CD4-positive, CD25-positive, alpha-beta regulatory T cell (primary cell): ENCODE results near the gene RCOR3. TPM values are rescaled to one million over a fixed set of nuclear protein-coding genes. Genes with fewer than 3 reads are reported as not detected.

Source experiments
- ATAC-seq, 2 donors: fragments of 150-1000 bp; cut with Tn5 transposase; one replicate each; pipeline ENCODE4 v1.10.0; 2021; ENCODE audit warnings: low read depth in 2 of 2, moderate number of reproducible peaks in 2 of 2, moderate library complexity in 1 of 2
- DNase-seq, 3 donors: peaks; one replicate each; pipeline versions ENCODE4 v3.0.0 to v3.0.0-alpha.2; 2012 to 2022; ENCODE audit warnings: mixed read lengths in 1 of 3
- H3K27ac ChIP-seq: one replicate; pipeline ENCODE4 v1.7.0; 2013; ENCODE audit warnings: mild to moderate bottlenecking, low read length; ENCODE audit not compliant: insufficient read depth, poor library complexity, severe bottlenecking
- H3K27me3 ChIP-seq: one replicate; pipeline ENCODE4 v1.7.0; 2013; ENCODE audit warnings: low read length; ENCODE audit not compliant: control insufficient read depth, insufficient read depth
- H3K36me3 ChIP-seq: one replicate; pipeline ENCODE4 v1.7.0; 2013; ENCODE audit warnings: mild to moderate bottlenecking, low read length, moderate library complexity; ENCODE audit not compliant: control insufficient read depth, insufficient read depth
- H3K4me1 ChIP-seq: 2 replicates; pipeline ENCODE4 v1.7.0; 2013; ENCODE audit warnings: mild to moderate bottlenecking, low read length; ENCODE audit not compliant: insufficient read depth, control insufficient read depth, poor library complexity, severe bottlenecking
- H3K4me3 ChIP-seq: one replicate; pipeline ENCODE4 v1.7.0; 2013; ENCODE audit warnings: low read depth, mild to moderate bottlenecking, low read length, moderate library complexity
- H3K9me3 ChIP-seq, 2 experiments: 1 replicate in 1 of 2; 2 replicates in 1 of 2; pipeline ENCODE4 v1.7.0; 2013; ENCODE audit warnings: low read length in 2 of 2, mild to moderate bottlenecking in 1 of 2, moderate library complexity in 1 of 2; ENCODE audit not compliant: control insufficient read depth in 2 of 2
- H3K27ac Mint-ChIP-seq, 3 donors: one replicate each; pipeline ENCODE4 v1.8.0; 2020 to 2022; ENCODE audit warnings: mild to moderate bottlenecking in 3 of 3, mixed read lengths in 3 of 3, moderate library complexity in 2 of 3
- H3K27me3 Mint-ChIP-seq: one replicate; pipeline ENCODE4 v1.8.0; 2022; ENCODE audit warnings: mild to moderate bottlenecking, mixed read lengths
- H3K36me3 Mint-ChIP-seq: one replicate; pipeline ENCODE4 v1.8.0; 2020; ENCODE audit warnings: mixed read lengths
- H3K4me1 Mint-ChIP-seq, 4 donors: one replicate each; pipeline ENCODE4 v1.8.0; 2020 to 2022; ENCODE audit warnings: mixed read lengths in 4 of 4, mild to moderate bottlenecking in 1 of 4
- H3K4me3 Mint-ChIP-seq, 4 donors: one replicate each; pipeline ENCODE4 v1.8.0; 2020 to 2022; ENCODE audit warnings: mild to moderate bottlenecking in 4 of 4, mixed read lengths in 4 of 4, moderate library complexity in 3 of 4
- H3K9me3 Mint-ChIP-seq, 7 donors: one replicate each; pipeline ENCODE4 v1.8.0; 2020 to 2022; ENCODE audit warnings: mixed read lengths in 7 of 7, mild to moderate bottlenecking in 3 of 7, moderate library complexity in 2 of 7
- polyA plus RNA-seq, 4 donors: library from polyadenylated mRNA; unstranded; fragments of 300-500 nt; fragmentation: Illumina TruSeq; gene quantifications; one replicate each; pipeline ENCODE4 v1.2.3, GENCODE V29; 2021
- total RNA-seq: library from RNA; stranded (reverse); gene quantifications from one replicate; pipeline ENCODE4 v1.2.3, GENCODE V29; 2022

Gene RCOR3
- total and polyA plus RNA-seq, 5 donors from 2014 or later = 22.7 to 73.9 (median 26.8) TPM

GRCh38 chr1:211352985-211353515, 93.9 kb downstream of the RCOR3 start:
- Histone ChIP-seq H3K4me3 (peak overlapping the region; percentile 76), H3K4me1 (peaks cover 35% of the 10 kb centered on the region), H3K27ac (peak overlapping the region; percentile 56), H3K9me3 (no peaks in the 10 kb centered on the region), H3K27me3 (no peaks in the 10 kb centered on the region), H3K36me3 (peaks cover 33% of the 10 kb centered on the region)
- H3K4me3 Mint-ChIP-seq = peak overlapping the region; percentile 75 to 90 (median 88)
- DNase-seq (peak; percentile 29 to 84 (median 59)), ATAC-seq (peak; percentile 87 to 89)
- peaks cover 0 to 2% (median 0%) of the 10 kb centered on the region in 7 donors for H3K9me3 Mint-ChIP-seq
- peaks cover 30% of the 10 kb centered on the region for H3K36me3 Mint-ChIP-seq
- H3K27me3 Mint-ChIP-seq = no peaks in the 10 kb centered on the region
- peak overlapping the region; percentile 92 to 95 (median 95) for H3K27ac Mint-ChIP-seq
- peaks cover 46 to 78% (median 62%) of the 10 kb centered on the region in 4 donors for H3K4me1 Mint-ChIP-seq

GRCh38 chr1:211353562-211354212, 94.5 kb downstream of the RCOR3 start:
- peak in 1 of 3 donors; percentile 27 for DNase-seq

GRCh38 chr1:211355873-211356272, 96.7 kb downstream of the RCOR3 start:
- H3K27ac ChIP-seq = no peak overlapping the region
- no peaks in the 10 kb centered on the region for H3K9me3 ChIP-seq
- peaks cover 41% of the 10 kb centered on the region for H3K36me3 Mint-ChIP-seq
- no peaks in the 10 kb centered on the region for H3K27me3 ChIP-seq
- ATAC-seq (no peak), DNase-seq (no peak)
- H3K27me3 Mint-ChIP-seq = no peaks in the 10 kb centered on the region
- peaks cover 35% of the 10 kb centered on the region for H3K4me1 ChIP-seq
- peak overlapping the region in 1 of 4 donors; percentile 49 for H3K4me3 Mint-ChIP-seq
- peaks cover 59% of the 10 kb centered on the region for H3K36me3 ChIP-seq
- H3K9me3 Mint-ChIP-seq = peaks cover 0 to 2% (median 0%) of the 10 kb centered on the region in 7 donors
- H3K4me3 ChIP-seq = no peak overlapping the region
- H3K27ac Mint-ChIP-seq = peak overlapping the region in 1 of 3 donors; percentile 28
- H3K4me1 Mint-ChIP-seq = peaks cover 33 to 65% (median 46%) of the 10 kb centered on the region in 4 donors

More at GRCh38 chr1:211353562-211354212, 94.5 kb downstream of the RCOR3 start:
- H3K36me3 Mint-ChIP-seq = peaks cover 30% of the 10 kb centered on the region
- H3K27me3 Mint-ChIP-seq = no peaks in the 10 kb centered on the region
- peak; percentile 25 to 26 for ATAC-seq
- H3K4me1 Mint-ChIP-seq = peaks cover 42 to 73% (median 57%) of the 10 kb centered on the region in 4 donors
- Histone ChIP-seq H3K27me3 (no peaks in the 10 kb centered on the region), H3K27ac (peak overlapping the region; percentile 56), H3K36me3 (peaks cover 38% of the 10 kb centered on the region), H3K4me3 (peak overlapping the region; percentile 76), H3K4me1 (peaks cover 35% of the 10 kb centered on the region), H3K9me3 (no peaks in the 10 kb centered on the region)
- H3K27ac Mint-ChIP-seq = peak overlapping the region; percentile 92 to 95 (median 95)
- H3K9me3 Mint-ChIP-seq = peaks cover 0 to 2% (median 0%) of the 10 kb centered on the region in 7 donors
- H3K4me3 Mint-ChIP-seq = peak overlapping the region; percentile 75 to 90 (median 88)

GRCh38 chr1:211356723-211357407, 97.7 kb downstream of the RCOR3 start:
- DNase-seq (no peak), ATAC-seq (no peak)
- no peak overlapping the region for H3K27ac ChIP-seq
- no peaks in the 10 kb centered on the region for H3K9me3 ChIP-seq
- Mint-ChIP-seq H3K27ac (peak overlapping the region; percentile 25 to 28 (median 26)), H3K27me3 (no peaks in the 10 kb centered on the region), H3K4me1 (peaks cover 25 to 57% (median 40%) of the 10 kb centered on the region in 4 donors), H3K9me3 (peaks cover 0 to 2% (median 0%) of the 10 kb centered on the region in 7 donors), H3K36me3 (peaks cover 46% of the 10 kb centered on the region), H3K4me3 (no peak overlapping the region)
- H3K36me3 ChIP-seq = peaks cover 66% of the 10 kb centered on the region
- H3K4me3 ChIP-seq = no peak overlapping the region
- H3K27me3 ChIP-seq = no peaks in the 10 kb centered on the region
- H3K4me1 ChIP-seq = peaks cover 28% of the 10 kb centered on the region

GRCh38 chr1:211358685-211359084, 99.5 kb downstream of the RCOR3 start:
- H3K4me3 Mint-ChIP-seq = no peak overlapping the region
- peaks cover 9% of the 10 kb centered on the region for H3K4me1 ChIP-seq
- DNase-seq (no peak), ATAC-seq (no peak)
- peaks cover 17 to 40% (median 24%) of the 10 kb centered on the region in 4 donors for H3K4me1 Mint-ChIP-seq
- H3K36me3 Mint-ChIP-seq = peaks cover 38% of the 10 kb centered on the region
- no peaks in the 10 kb centered on the region for H3K9me3 ChIP-seq
- no peak overlapping the region for H3K27ac Mint-ChIP-seq
- peaks cover 77% of the 10 kb centered on the region for H3K36me3 ChIP-seq
- no peaks in the 10 kb centered on the region for H3K27me3 ChIP-seq
- no peaks in the 10 kb centered on the region for H3K9me3 Mint-ChIP-seq
- H3K4me3 ChIP-seq = no peak overlapping the region
- no peak overlapping the region for H3K27ac ChIP-seq
- no peaks in the 10 kb centered on the region for H3K27me3 Mint-ChIP-seq

- Mint-ChIP-seq H3K27me3 (no peaks in the 10 kb centered on the region), H3K27ac (peak overlapping the region in 2 of 3 donors; percentile 14 to 34), H3K36me3 (peaks cover 38% of the 10 kb centered on the region), H3K9me3 (no peaks in the 10 kb centered on the region), H3K4me1 (peaks cover 10 to 28% (median 18%) of the 10 kb centered on the region in 4 donors), H3K4me3 (peak overlapping the region in 1 of 4 donors; percentile 41)
- no peak overlapping the region for H3K27ac ChIP-seq
- H3K4me3 ChIP-seq = no peak overlapping the region
- H3K9me3 ChIP-seq = no peaks in the 10 kb centered on the region
- DNase-seq (no peak), ATAC-seq (no peak)
- H3K4me1 ChIP-seq = no peaks in the 10 kb centered on the region
- H3K36me3 ChIP-seq = peaks cover 76% of the 10 kb centered on the region
- H3K27me3 ChIP-seq = no peaks in the 10 kb centered on the region
These were observed 100.7 kb downstream of the RCOR3 start for GRCh38 chr1:211359876-211360275.

GRCh38 chr1:211361202-211361601, 102.0 kb downstream of the RCOR3 start:
- Histone ChIP-seq H3K4me3 (no peak overlapping the region), H3K36me3 (peaks cover 80% of the 10 kb centered on the region), H3K27me3 (no peaks in the 10 kb centered on the region), H3K9me3 (no peaks in the 10 kb centered on the region), H3K27ac (no peak overlapping the region), H3K4me1 (no peaks in the 10 kb centered on the region)
- Mint-ChIP-seq H3K27ac (peak overlapping the region in 1 of 3 donors; percentile 67), H3K4me1 (peaks cover 8 to 18% (median 11%) of the 10 kb centered on the region in 4 donors), H3K4me3 (no peak overlapping the region), H3K27me3 (no peaks in the 10 kb centered on the region), H3K36me3 (peaks cover 36% of the 10 kb centered on the region), H3K9me3 (no peaks in the 10 kb centered on the region)
- ATAC-seq (no peak), DNase-seq (no peak)
